Muscle layer of duodenum (tissue), 2 donors: ENCODE data around the gene CRACR2A.

Source experiments
- H3K27ac ChIP-seq: one replicate; pipeline ENCODE4 v1.7.0; 2013; ENCODE audit warnings: mild to moderate bottlenecking, low read length
- H3K27me3 ChIP-seq: one replicate; pipeline ENCODE4 v1.7.0; 2013; ENCODE audit warnings: low read depth, mild to moderate bottlenecking, control low read depth, low read length
- H3K36me3 ChIP-seq, 2 donors: one replicate each; pipeline ENCODE4 v1.7.0; 2013; ENCODE audit warnings: low read length in 2 of 2, control low read depth in 1 of 2, mild to moderate bottlenecking in 1 of 2; ENCODE audit not compliant: insufficient read depth in 2 of 2, control insufficient read depth in 1 of 2
- H3K4me1 ChIP-seq, 2 donors: one replicate each; pipeline ENCODE4 v1.7.0; 2013; ENCODE audit warnings: low read length in 2 of 2, mild to moderate bottlenecking in 2 of 2, control low read depth in 1 of 2, moderate library complexity in 1 of 2; ENCODE audit not compliant: insufficient read depth in 2 of 2, control insufficient read depth in 1 of 2
- H3K4me3 ChIP-seq, 2 donors: one replicate each; pipeline ENCODE4 v1.7.0; 2013; ENCODE audit warnings: low read length in 2 of 2, low read depth in 1 of 2, mild to moderate bottlenecking in 1 of 2
- H3K9me3 ChIP-seq, 2 donors: one replicate each; pipeline ENCODE4 v1.7.0; 2013; ENCODE audit warnings: low read length in 2 of 2, control low read depth in 1 of 2, mild to moderate bottlenecking in 1 of 2; ENCODE audit not compliant: control insufficient read depth in 1 of 2
- donor health status: healthy.

Gene CRACR2A

GRCh38 chr12:3598896-3599860 lies 153.7 kb downstream of the CRACR2A start:
- no peaks in the 10 kb centered on the region for H3K27me3 ChIP-seq
- no peak overlapping the region for H3K4me3 ChIP-seq
- H3K36me3 ChIP-seq, result no peaks in the 10 kb centered on the region
- H3K4me1 ChIP-seq, result peaks cover 0 to 5% of the 10 kb centered on the region in 2 donors
- no peaks in the 10 kb centered on the region for H3K9me3 ChIP-seq
- H3K27ac ChIP-seq, result no peak overlapping the region

GRCh38 chr12:3597526-3598210 lies 155.2 kb downstream of the CRACR2A start:
- H3K4me3 ChIP-seq, result no peak overlapping the region
- no peaks in the 10 kb centered on the region for H3K9me3 ChIP-seq
- H3K4me1 ChIP-seq, result peaks cover 0 to 5% of the 10 kb centered on the region in 2 donors
- no peak overlapping the region for H3K27ac ChIP-seq
- H3K27me3 ChIP-seq, result no peaks in the 10 kb centered on the region
- no peaks in the 10 kb centered on the region for H3K36me3 ChIP-seq

DNA sequence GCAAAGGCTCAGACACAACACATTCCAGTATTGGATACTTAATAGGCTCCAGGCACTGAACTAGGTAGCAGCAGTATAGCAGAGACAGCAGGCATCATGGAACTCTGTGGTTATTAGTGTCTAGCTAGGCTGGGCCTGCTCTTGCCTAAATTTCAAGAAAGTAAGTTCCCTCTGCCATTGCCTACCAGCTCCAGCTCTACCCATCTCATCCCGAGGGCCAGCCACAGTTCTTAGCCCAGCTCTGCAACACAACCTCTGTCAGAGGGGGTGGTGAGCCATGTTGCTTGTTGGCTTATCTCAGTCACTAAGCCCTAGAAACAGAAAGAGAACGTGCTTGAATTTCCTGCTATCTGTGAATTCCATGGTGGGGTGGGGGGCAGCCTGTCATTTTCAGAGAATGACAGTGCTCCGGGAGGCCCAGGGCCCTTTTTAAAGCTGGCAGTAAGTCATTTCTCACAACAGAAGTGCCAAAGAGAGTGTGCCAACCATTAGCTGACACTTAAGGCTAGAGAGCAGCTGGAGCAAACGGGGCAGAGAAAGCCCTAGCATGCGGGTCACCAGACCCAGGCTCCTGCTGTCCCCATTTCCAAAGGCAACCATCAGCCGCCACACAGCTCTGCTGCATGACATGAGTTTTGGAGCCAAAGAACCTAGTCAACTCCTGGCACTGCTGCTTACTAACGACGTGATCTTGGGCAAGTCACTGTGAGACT lies 156.1 kb downstream of the CRACR2A start:
- Histone ChIP-seq H3K4me1 (peaks cover 0 to 5% of the 10 kb centered on the region in 2 donors), H3K36me3 (no peaks in the 10 kb centered on the region), H3K27ac (no peak overlapping the region), H3K9me3 (no peaks in the 10 kb centered on the region), H3K27me3 (no peaks in the 10 kb centered on the region), H3K4me3 (no peak overlapping the region)

DNA sequence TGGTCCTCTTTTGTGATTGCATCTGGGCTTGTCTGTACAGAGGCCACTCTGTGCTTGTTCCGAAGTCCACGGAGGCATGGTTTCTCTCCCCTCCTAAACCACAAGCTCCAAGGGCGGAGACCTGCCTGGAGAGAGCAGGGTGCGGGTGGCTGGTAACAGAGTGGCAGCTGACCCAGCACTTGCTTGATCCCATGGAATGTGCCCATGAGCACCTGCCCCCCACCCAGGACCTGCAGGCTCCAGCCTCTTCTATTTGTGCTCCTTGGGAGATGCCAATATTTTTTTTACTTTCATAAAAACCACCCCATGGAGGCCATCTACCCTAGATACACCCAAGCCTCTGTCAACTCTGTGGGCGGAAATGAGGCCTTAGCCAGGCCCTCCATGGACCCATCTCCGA lies 157.2 kb downstream of the CRACR2A start:
- no peaks in the 10 kb centered on the region for H3K36me3 ChIP-seq
- no peaks in the 10 kb centered on the region for H3K27me3 ChIP-seq
- H3K4me3 ChIP-seq, result no peak overlapping the region
- H3K9me3 ChIP-seq, result no peaks in the 10 kb centered on the region
- H3K4me1 ChIP-seq, result peaks cover 0 to 5% of the 10 kb centered on the region in 2 donors
- no peak overlapping the region for H3K27ac ChIP-seq

DNA sequence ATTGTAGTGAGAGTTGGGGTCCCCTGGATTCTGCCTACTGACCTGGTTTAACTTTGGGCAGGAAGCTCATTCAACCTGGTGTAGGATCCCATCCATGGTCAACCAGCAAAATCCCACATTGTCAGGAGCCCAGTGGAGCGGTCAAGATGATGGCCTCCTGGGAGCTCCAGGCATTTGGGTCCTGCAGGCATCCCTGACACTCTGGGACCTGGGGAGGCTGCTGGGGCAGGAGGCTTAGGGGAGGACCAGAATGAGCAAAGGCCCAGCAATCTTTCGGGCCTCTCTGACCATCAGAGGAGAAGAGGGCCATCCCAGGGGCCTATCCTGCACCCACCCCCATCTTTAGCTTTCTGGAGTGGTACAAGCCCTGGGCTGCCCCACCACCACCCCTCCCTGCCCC lies 157.9 kb downstream of the CRACR2A start:
- Histone ChIP-seq H3K4me1 (peaks cover 0 to 5% of the 10 kb centered on the region in 2 donors), H3K27me3 (no peaks in the 10 kb centered on the region), H3K27ac (no peak overlapping the region)

GRCh38 chr12:3593906-3594483 lies 158.9 kb downstream of the CRACR2A start:
- Histone ChIP-seq H3K4me3 (no peak overlapping the region), H3K27ac (no peak overlapping the region), H3K36me3 (no peaks in the 10 kb centered on the region), H3K9me3 (no peaks in the 10 kb centered on the region), H3K4me1 (peaks cover 0 to 5% of the 10 kb centered on the region in 2 donors), H3K27me3 (no peaks in the 10 kb centered on the region)

More for the DNA sequence above, 157.9 kb downstream of the CRACR2A start:
- H3K9me3 ChIP-seq, result no peaks in the 10 kb centered on the region
- no peaks in the 10 kb centered on the region for H3K36me3 ChIP-seq
- no peak overlapping the region for H3K4me3 ChIP-seq

- Histone ChIP-seq H3K27me3 (no peaks in the 10 kb centered on the region), H3K4me1 (no peaks in the 10 kb centered on the region), H3K9me3 (no peaks in the 10 kb centered on the region), H3K36me3 (no peaks in the 10 kb centered on the region), H3K4me3 (no peak overlapping the region), H3K27ac (no peak overlapping the region)
These were observed 159.9 kb downstream of the CRACR2A start for GRCh38 chr12:3592856-3593625.

DNA sequence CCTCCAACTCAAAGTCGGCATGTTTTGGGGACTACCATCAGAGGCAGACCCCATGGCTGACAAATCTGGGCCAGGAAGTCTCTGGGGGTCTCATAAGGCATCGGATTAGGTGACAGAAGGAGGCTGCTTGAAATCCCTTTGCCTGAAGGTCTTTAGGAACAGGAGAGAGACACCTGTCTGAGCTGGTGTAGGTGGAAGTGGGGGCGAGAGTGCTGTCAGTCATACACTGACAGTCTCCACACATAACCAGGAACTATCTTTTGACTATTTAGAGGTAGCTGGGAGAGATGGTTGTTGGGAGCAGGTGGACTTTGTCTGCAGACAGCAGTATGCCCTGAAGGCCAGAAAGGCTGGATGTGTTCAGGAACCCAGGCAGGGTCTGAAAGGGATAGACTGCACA lies 163.2 kb downstream of the CRACR2A start:
- no peak overlapping the region for H3K27ac ChIP-seq
- no peak overlapping the region for H3K4me3 ChIP-seq
- peaks cover 0 to 5% of the 10 kb centered on the region in 2 donors for H3K9me3 ChIP-seq
- no peaks in the 10 kb centered on the region for H3K4me1 ChIP-seq
- H3K27me3 ChIP-seq, result no peaks in the 10 kb centered on the region
- no peaks in the 10 kb centered on the region for H3K36me3 ChIP-seq

DNA sequence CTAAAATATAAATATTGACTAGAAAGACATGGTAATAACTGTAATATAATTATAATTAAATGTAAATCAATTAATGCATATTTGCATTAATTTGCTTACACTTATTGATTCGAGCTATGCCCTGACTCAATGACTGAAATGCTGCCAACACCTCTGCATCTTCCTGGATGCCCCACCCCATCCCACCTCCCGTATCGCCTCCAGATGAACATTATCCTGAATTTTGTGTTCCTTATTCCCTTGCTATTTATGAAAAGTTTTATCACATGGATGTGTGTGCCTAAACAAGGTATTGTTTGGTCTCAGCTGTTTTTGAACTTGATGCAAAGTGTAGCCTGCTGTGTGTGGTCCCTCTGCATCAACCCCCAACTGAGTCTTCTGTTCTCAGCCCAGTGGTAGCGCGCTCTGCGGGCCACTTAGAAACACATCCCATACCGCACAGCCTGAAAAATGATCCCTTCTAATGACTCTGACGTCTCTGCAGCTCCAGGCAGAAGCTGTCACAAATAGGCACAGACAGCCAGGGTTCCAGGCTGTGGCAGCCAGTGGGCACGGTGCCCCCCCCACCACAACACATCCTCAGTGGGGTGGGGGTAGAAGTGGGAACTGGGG lies 165.4 kb downstream of the CRACR2A start:
- Histone ChIP-seq H3K27ac (no peak overlapping the region), H3K27me3 (no peaks in the 10 kb centered on the region), H3K36me3 (no peaks in the 10 kb centered on the region), H3K4me1 (no peaks in the 10 kb centered on the region), H3K4me3 (no peak overlapping the region), H3K9me3 (peaks cover 0 to 13% of the 10 kb centered on the region in 2 donors)

GRCh38 chr12:3583656-3584334 lies 169.1 kb downstream of the CRACR2A start:
- H3K36me3 ChIP-seq, result no peaks in the 10 kb centered on the region
- peaks cover 0 to 13% of the 10 kb centered on the region in 2 donors for H3K9me3 ChIP-seq
- no peaks in the 10 kb centered on the region for H3K27me3 ChIP-seq
- H3K4me1 ChIP-seq, result no peaks in the 10 kb centered on the region
- H3K27ac ChIP-seq, result no peak overlapping the region
- H3K4me3 ChIP-seq, result no peak overlapping the region
